ENCODE data around the gene SMC1A. TPM values are rescaled to one million over a fixed set of nuclear protein-coding genes. Genes with fewer than 3 reads are reported as not detected.

SMC1A gene
- total RNA-seq, 1 experiment from 2014 or later, result 100 TPM

DNA sequence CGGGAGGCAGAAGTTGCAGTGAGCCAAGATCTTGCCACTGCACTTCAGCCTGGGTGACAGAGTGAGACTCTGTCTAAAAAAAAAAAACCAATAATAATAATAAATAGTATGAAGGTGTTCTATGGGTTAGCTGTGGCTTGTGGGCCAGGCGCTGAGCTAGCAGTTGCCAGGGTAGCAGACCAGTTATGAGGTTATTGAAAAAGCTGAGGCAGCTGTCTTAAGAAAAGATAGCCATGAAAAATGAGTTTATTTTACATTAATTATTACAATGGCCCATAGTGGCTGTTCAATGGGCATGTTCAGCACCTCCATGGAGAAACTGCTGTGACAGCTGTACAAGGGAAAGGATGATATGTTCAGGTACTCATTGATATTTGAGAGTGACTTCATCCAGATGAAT, 25.0 kb upstream of the SMC1A start:
- Histone ChIP-seq H3K18ac (ENCODE audit: insufficient read length, low read depth, low read length) (no peak overlapping the region), H4K8ac (replicated peaks; ENCODE audit: insufficient read length, low read depth, low read length) (no peak overlapping the region), H2AK5ac (ENCODE audit: insufficient read length, low read length) (no peak overlapping the region), H3K9me3 (ENCODE audit: control insufficient read depth, low read depth, low read length) (peaks cover 46% of the 10 kb centered on the region), H2BK15ac (ENCODE audit: low read depth, low read length) (no peak overlapping the region), H3K4me2 (ENCODE audit: insufficient read depth, insufficient read length, low read length) (no peak overlapping the region), H2AFZ (ENCODE audit: low read length) (no peak overlapping the region), H2BK120ac (ENCODE audit: low read depth, low read length, poor library complexity, severe bottlenecking) (no peak overlapping the region), H4K91ac (ENCODE audit: insufficient read length, low read depth, low read length) (no peak overlapping the region), H2BK20ac (ENCODE audit: low read depth, low read length, poor library complexity, severe bottlenecking) (no peak overlapping the region), H3K4me1 (ENCODE audit: insufficient read depth, low read length) (no peaks in the 10 kb centered on the region), H3K27ac (ENCODE audit: insufficient read length, low read depth, low read length) (no peak overlapping the region), H4K5ac (ENCODE audit: insufficient read length, low read depth, low read length) (no peak overlapping the region), H2BK12ac (ENCODE audit: insufficient read length, low read depth, low read length) (no peak overlapping the region), H3K9ac (ENCODE audit: extremely low read depth, insufficient read length, low read length) (no peak overlapping the region), H3K23me2 (ENCODE audit: insufficient read length, low read depth, low read length, poor library complexity, severe bottlenecking) (no peaks in the 10 kb centered on the region), H3T11ph (ENCODE audit: low read length) (no peak overlapping the region), H3K14ac (ENCODE audit: insufficient read depth, low read length) (no peak overlapping the region), H3K79me2 (ENCODE audit: insufficient read depth, low read length) (no peaks in the 10 kb centered on the region), H3K79me1 (ENCODE audit: insufficient read depth, low read depth, low read length, poor library complexity, severe bottlenecking) (no peaks in the 10 kb centered on the region), H3K23ac (ENCODE audit: insufficient read length, low read depth, low read length) (no peak overlapping the region), H3K56ac (ENCODE audit: insufficient read length, low read depth, low read length) (no peak overlapping the region), H2BK5ac (ENCODE audit: insufficient read length, low read length) (no peak overlapping the region), H4K20me1 (ENCODE audit: control insufficient read depth, insufficient read depth, insufficient read length) (no peaks in the 10 kb centered on the region), H3K27me3 (ENCODE audit: insufficient read depth, low read length) (no peaks in the 10 kb centered on the region), H3K4ac (ENCODE audit: low read depth, low read length) (no peak overlapping the region)
- TF ChIP-seq CTCF (conservative IDR thresholded peaks at IDR 0.05), result no peak
- Mint-ChIP-seq H3K9me3 (peaks cover 53 to 56% of the 10 kb centered on the region in 2 experiments), H3K27ac (no peak overlapping the region), H3K36me3 (ENCODE audit: insufficient read depth in 1 of 3, low read depth in 3 of 3) (peaks cover 0 to 5% (median 0%) of the 10 kb centered on the region in 3 experiments; a peak in 3 of 7 replicates), H3K27me3 (ENCODE audit: low read depth) (no peaks in the 10 kb centered on the region; the same call in 1 of the 2 replicates), H3K4me3 (no peak overlapping the region), H3K4me1 (peaks cover 2 to 3% of the 10 kb centered on the region in 2 experiments; a peak in 2 of 4 replicates)
- no peak for DNase-seq
- WGBS (ENCODE audit: extremely low coverage, insufficient read length, low lambda C conversion rate), result no CpG with 5 or more reads among the region's 2 CpGs
